Measurements from ENCODE around the gene EI24.

Gene EI24

GRCh38 chr11:125627236-125627910, 58.1 kb downstream of the EI24 start:
- DNase-seq (ENCODE audit: low read depth) = no peak

Data from CMK (cell line).